Thyroid gland (tissue), 4 donors: ENCODE results near the gene VPS11. TPM values are rescaled to one million over a fixed set of nuclear protein-coding genes. Genes with fewer than 3 reads are reported as not detected.

Experiments
- DNase-seq, 2 donors: peaks; one replicate each; pipeline ENCODE4 v3.0.0-alpha.2; 2019
- H3K27ac ChIP-seq, 3 donors: fragments of 200-600 bp; sonication (generic); 1 replicate in 2 of 3; 2 replicates in 1 of 3; pipeline ENCODE4 v1.5.1; 2016 to 2019; ENCODE audit warnings: mild to moderate bottlenecking in 1 of 3, moderate library complexity in 1 of 3
- H3K27me3 ChIP-seq: fragments of 200-600 bp; sonication (generic); one replicate; pipeline ENCODE4 v1.5.1; 2019
- H3K36me3 ChIP-seq, 2 donors: fragments of 200-600 bp; sonication (generic); one replicate each; pipeline ENCODE4 v1.5.1; 2016 to 2019
- H3K4me1 ChIP-seq, 2 donors: fragments of 200-600 bp; sonication (generic); one replicate each; pipeline ENCODE4 v1.5.1; 2017 to 2019
- H3K4me3 ChIP-seq, 3 donors: fragments of 200-600 bp; sonication (generic); replicated peaks in 1 of 3; 1 replicate in 2 of 3; 2 replicates in 1 of 3; pipeline ENCODE4 v1.5.1; 2016; ENCODE audit warnings: mild to moderate bottlenecking in 1 of 3
- H3K9me3 ChIP-seq: fragments of 200-600 bp; sonication (generic); one replicate; pipeline ENCODE4 v1.5.1; 2017
- POLR2A ChIP-seq, 2 donors: fragments of 450-650 bp; IDR thresholded peaks; one replicate each; pipeline ENCODE4 v1.6.1; 2017; ENCODE audit warnings: antibody characterized with exemption in 2 of 2, mild to moderate bottlenecking in 2 of 2, moderate library complexity in 1 of 2
- WGBS, 2 donors: methylation state at CpG; one replicate each; pipeline ENCODE4 v1.1.5; 2017; 5-methylcytosine and 5-hydroxymethylcytosine counted together
- intact Hi-C: fragments of 100-400 bp; cut with DNase I; formaldehyde crosslinking; loops from one replicate; pipeline ENCODE4 v1.15.1; 2023
- total RNA-seq, 4 donors: library from RNA; depleted of rRNA; stranded (reverse); fragments of >200 nt; gene quantifications; one replicate each; pipeline ENCODE4 v1.2.3, GENCODE V29; 2016
- TF ChIP-seq, protein P1 (sequence below), 6 experiments: fragments of 200-600 bp in 3 of 6; fragments of 450-650 bp in 3 of 6; sonication (generic) in 3 of 6; IDR thresholded peaks; one replicate each; pipeline ENCODE4 v1.5.1; 2016 to 2019; ENCODE audit warnings: antibody characterized with exemption in 6 of 6, mild to moderate bottlenecking in 2 of 6, inconsistent platforms in 1 of 6, moderate library complexity in 1 of 6

VPS11 gene
- total RNA-seq, 4 donors from 2014 or later: 40.3 to 64.4 (median 47.4) TPM

DNA sequence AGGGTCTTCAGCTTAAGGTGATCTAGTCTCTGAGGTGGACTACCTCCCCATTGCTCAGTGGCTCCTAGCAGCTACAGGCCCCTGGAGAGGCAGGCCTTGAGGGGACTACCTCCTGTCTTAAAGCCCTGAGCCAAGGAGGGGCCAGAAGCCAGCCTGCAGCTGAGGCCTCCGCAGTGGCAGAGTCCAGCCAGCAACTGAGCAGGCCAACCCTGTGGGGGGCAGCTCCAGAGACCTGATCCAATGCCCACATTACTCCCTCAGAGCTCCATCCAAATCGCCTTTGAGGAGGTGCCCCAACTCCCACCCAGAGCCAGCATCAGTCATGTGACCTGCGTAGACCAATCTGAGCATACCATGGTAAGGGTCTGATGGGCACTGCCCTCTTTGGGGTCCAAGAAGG, 42.2 kb downstream of the VPS11 start:
- no peak overlapping the region for H3K4me3 ChIP-seq
- DNase-seq: no peak
- peaks cover 14 to 27% of the 10 kb centered on the region in 2 donors for H3K4me1 ChIP-seq
- intact Hi-C loops: no loop called here
- H3K27ac ChIP-seq: no peak overlapping the region
- H3K36me3 ChIP-seq: peaks cover 19 to 26% of the 10 kb centered on the region in 2 donors
- 92 to 93% methylated on average over 3 of the region's 3 CpGs for WGBS, 2 donors
- no peaks in the 10 kb centered on the region for H3K27me3 ChIP-seq
- H3K9me3 ChIP-seq: no peaks in the 10 kb centered on the region
- TF ChIP-seq, protein P1, sequence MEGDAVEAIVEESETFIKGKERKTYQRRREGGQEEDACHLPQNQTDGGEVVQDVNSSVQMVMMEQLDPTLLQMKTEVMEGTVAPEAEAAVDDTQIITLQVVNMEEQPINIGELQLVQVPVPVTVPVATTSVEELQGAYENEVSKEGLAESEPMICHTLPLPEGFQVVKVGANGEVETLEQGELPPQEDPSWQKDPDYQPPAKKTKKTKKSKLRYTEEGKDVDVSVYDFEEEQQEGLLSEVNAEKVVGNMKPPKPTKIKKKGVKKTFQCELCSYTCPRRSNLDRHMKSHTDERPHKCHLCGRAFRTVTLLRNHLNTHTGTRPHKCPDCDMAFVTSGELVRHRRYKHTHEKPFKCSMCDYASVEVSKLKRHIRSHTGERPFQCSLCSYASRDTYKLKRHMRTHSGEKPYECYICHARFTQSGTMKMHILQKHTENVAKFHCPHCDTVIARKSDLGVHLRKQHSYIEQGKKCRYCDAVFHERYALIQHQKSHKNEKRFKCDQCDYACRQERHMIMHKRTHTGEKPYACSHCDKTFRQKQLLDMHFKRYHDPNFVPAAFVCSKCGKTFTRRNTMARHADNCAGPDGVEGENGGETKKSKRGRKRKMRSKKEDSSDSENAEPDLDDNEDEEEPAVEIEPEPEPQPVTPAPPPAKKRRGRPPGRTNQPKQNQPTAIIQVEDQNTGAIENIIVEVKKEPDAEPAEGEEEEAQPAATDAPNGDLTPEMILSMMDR (IDR thresholded peaks at IDR 0.05): no peak
- TF ChIP-seq POLR2A (IDR thresholded peaks at IDR 0.05): no peak

DNA sequence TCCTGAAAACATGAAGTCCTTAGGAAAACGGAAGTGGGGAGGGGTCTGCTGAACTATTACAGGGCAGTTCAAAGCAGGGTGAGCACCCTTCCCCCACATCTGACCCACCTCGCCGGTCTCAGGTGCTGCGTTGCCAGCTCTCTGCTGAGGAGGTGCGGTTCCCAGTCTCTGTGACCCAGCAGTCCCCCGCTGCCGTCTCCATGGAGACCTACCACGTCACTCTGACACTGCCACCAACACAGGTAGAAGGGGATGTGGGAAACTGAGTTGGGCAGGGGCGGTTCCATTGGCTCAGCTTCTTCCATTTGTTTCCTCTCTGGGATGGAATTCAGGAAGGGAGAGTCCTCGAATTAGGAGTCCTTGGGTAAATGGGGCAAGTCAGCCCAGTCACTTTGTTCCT, 42.8 kb downstream of the VPS11 start:
- H3K27ac ChIP-seq: no peak overlapping the region
- H3K9me3 ChIP-seq: no peaks in the 10 kb centered on the region
- peaks cover 19 to 26% of the 10 kb centered on the region in 2 donors for H3K36me3 ChIP-seq
- peaks cover 14 to 27% of the 10 kb centered on the region in 2 donors for H3K4me1 ChIP-seq
- intact Hi-C loops: no loop called here
- no peak for DNase-seq
- H3K4me3 ChIP-seq: no peak overlapping the region
- WGBS, 2 donors: 84 to 85% methylated on average over 10 of the region's 10 CpGs
- no peak for TF ChIP-seq POLR2A (IDR thresholded peaks at IDR 0.05)
- TF ChIP-seq, protein P1 (IDR thresholded peaks at IDR 0.05): no peak
- H3K27me3 ChIP-seq: no peaks in the 10 kb centered on the region

DNA sequence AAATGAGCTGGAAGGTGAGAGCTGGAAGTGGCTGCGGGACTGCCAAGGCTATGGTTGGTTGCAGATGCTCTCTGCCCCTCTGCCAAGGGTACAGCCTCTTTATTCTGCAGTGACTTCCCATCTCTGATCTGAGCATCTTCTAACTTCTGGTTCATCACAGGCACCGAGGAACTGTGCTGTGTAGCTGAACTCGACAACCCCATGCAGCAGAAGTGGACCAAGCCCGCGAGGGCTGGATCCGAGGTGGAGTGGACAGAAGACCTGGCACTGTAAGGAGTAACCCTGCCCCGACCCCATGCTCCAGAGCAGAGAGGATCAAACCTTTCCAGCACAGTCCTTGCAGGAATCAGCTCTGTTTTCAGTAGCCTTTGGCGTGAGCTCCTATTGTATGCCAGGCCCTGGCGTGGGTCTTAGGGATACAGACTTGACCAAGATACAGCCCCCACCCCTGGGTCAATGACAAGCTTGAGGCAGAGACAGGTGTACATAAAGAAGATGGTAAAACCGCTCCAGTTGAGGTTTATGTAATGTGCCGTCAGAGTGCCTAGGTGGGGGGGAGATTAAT, 43.8 kb downstream of the VPS11 start:
- H3K27me3 ChIP-seq: no peaks in the 10 kb centered on the region
- TF ChIP-seq POLR2A (IDR thresholded peaks at IDR 0.05): no peak
- TF ChIP-seq, protein P1 (IDR thresholded peaks at IDR 0.05): no peak
- no peak for DNase-seq
- H3K36me3 ChIP-seq: peaks cover 19 to 30% of the 10 kb centered on the region in 2 donors
- no peaks in the 10 kb centered on the region for H3K9me3 ChIP-seq
- H3K4me1 ChIP-seq: peaks cover 12 to 23% of the 10 kb centered on the region in 2 donors
- intact Hi-C loops: no loop called here
- no peak overlapping the region for H3K27ac ChIP-seq
- WGBS, 2 donors: 89 to 93% methylated on average over 10 to 11 of the region's 11 CpGs
- no peak overlapping the region for H3K4me3 ChIP-seq

DNA sequence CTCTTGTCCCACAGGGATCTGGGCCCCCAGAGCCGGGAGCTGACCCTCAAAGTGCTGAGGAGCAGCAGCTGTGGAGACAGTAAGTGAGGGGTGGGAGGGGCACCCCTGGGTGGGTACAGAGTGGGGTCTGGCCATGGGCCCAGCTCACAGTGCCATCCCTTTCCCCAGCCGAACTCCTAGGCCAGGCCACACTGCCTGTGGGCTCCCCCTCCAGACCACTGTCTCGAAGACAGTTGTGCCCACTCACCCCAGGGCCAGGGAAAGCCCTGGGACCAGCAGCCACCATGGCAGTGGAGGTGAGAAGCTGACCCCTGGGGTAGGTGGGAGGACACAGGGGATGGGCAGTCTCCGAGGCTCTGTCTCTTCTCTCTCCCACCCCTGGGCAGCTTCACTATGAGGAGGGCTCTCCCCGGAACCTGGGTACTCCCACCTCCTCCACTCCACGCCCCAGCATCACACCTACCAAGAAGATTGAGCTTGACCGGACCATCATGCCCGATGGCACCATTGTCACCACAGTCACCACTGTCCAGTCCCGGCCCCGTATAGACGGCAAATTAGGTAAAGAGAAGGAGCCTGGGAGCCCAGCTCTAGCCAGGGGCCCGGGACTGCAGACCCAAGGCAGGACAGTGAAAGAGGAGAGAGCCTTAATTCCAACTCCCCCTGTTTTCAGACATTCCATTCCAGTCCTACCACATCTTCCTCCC, 44.8 kb downstream of the VPS11 start:
- no peaks in the 10 kb centered on the region for H3K9me3 ChIP-seq
- no peak for DNase-seq
- H3K4me3 ChIP-seq: no peak overlapping the region
- H3K4me1 ChIP-seq: peaks cover 8 to 18% of the 10 kb centered on the region in 2 donors
- intact Hi-C loops: no loop called here
- 89 to 91% methylated on average over 11 of the region's 12 CpGs for WGBS, 2 donors
- no peaks in the 10 kb centered on the region for H3K27me3 ChIP-seq
- no peak overlapping the region for H3K27ac ChIP-seq
- TF ChIP-seq POLR2A (IDR thresholded peaks at IDR 0.05): no peak
- TF ChIP-seq, protein P1 (IDR thresholded peaks at IDR 0.05): no peak
- peaks cover 19 to 30% of the 10 kb centered on the region in 2 donors for H3K36me3 ChIP-seq

DNA sequence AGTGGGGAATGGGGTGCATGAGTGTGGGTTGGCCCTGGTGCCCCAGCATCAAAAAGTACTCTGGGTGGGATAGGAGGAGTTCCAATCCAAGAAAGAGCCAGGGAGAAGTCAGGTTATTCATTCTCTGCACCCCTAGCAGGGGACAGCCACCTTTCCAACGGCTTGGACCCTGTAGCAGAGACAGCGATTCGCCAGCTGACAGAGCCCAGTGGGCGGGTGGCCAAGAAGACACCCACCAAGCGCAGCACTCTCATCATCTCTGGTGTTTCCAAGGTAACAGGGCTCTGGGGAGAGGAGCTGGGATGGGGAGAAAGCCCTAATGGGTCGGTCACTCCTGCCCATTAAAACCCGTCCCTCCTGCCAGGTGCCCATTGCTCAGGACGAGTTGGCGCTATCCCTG, 46.1 kb downstream of the VPS11 start:
- Histone ChIP-seq H3K27ac (no peak overlapping the region), H3K9me3 (no peaks in the 10 kb centered on the region), H3K4me3 (no peak overlapping the region), H3K36me3 (peaks cover 19 to 30% of the 10 kb centered on the region in 2 donors), H3K4me1 (peaks cover 0 to 9% of the 10 kb centered on the region in 2 donors), H3K27me3 (no peaks in the 10 kb centered on the region)
- TF ChIP-seq, protein P1 (IDR thresholded peaks at IDR 0.05): no peak
- no peak for TF ChIP-seq POLR2A (IDR thresholded peaks at IDR 0.05)
- 95 to 98% methylated on average over 9 of the region's 9 CpGs for WGBS, 2 donors
- intact Hi-C loops: no loop called here
- DNase-seq: no peak
